ENCODE data around the gene CDS1. TPM values are rescaled to one million over a fixed set of nuclear protein-coding genes. Genes with fewer than 3 reads are reported as not detected.

The CDS1 gene
- total RNA-seq, 2 experiments from 2014 or later, result 0.89 to 1.3 TPM

GRCh38 chr4:84565951-84566350, 17.0 kb upstream of the CDS1 start:
- ChIA-PET POLR2A (no interaction called here), CTCF (no interaction called here)
- no peak for TF ChIP-seq CTCF (IDR thresholded peaks at IDR 0.05)
- no peaks in the 10 kb centered on the region for H3K36me3 Mint-ChIP-seq (ENCODE audit: low read depth)
- no peak overlapping the region for H3K27ac Mint-ChIP-seq
- H3K27me3 ChIP-seq (ENCODE audit: control insufficient read depth in 1 of 2, insufficient read depth in 2 of 2, low read length in 2 of 2), result no peaks in the 10 kb centered on the region
- no peak overlapping the region for H3K27ac ChIP-seq (ENCODE audit: low read depth in 1 of 2, low read length in 2 of 2)
- no peaks in the 10 kb centered on the region for H3K4me1 Mint-ChIP-seq (ENCODE audit: low read depth)
- ATAC-seq (ENCODE audit: poor library complexity), result no peak
- intact Hi-C loops (cut with DNase I, micrococcal nuclease), result no loop called here
- H3K4me3 ChIP-seq (ENCODE audit: low read length), result no peak overlapping the region
- no peak for DNase-seq
- H3K9me3 Mint-ChIP-seq, result no peaks in the 10 kb centered on the region
- no peaks in the 10 kb centered on the region for H3K4me1 ChIP-seq (ENCODE audit: insufficient read depth, low read length)
- H3K9me3 ChIP-seq (ENCODE audit: control insufficient read depth in 1 of 2, insufficient read depth in 1 of 2, low read length in 2 of 2), result no peaks in the 10 kb centered on the region
- no peak overlapping the region for H3K4me3 Mint-ChIP-seq
- H3K36me3 ChIP-seq (ENCODE audit: insufficient read depth, low read length), result no peaks in the 10 kb centered on the region
- H3K27me3 Mint-ChIP-seq, result peaks cover 58% of the 10 kb centered on the region

GRCh38 chr4:84568496-84568895, 14.4 kb upstream of the CDS1 start:
- Mint-ChIP-seq H3K4me3 (no peak overlapping the region), H3K9me3 (no peaks in the 10 kb centered on the region), H3K27me3 (peaks cover 66% of the 10 kb centered on the region), H3K27ac (no peak overlapping the region), H3K4me1 (ENCODE audit: low read depth) (no peaks in the 10 kb centered on the region), H3K36me3 (ENCODE audit: low read depth) (no peaks in the 10 kb centered on the region)
- ChIA-PET POLR2A (no interaction called here), CTCF (no interaction called here)
- no peak overlapping the region for H3K27ac ChIP-seq (ENCODE audit: low read depth in 1 of 2, low read length in 2 of 2)
- no peak for TF ChIP-seq CTCF (IDR thresholded peaks at IDR 0.05)
- intact Hi-C loops (cut with DNase I, micrococcal nuclease), result no loop called here
- no peaks in the 10 kb centered on the region for H3K9me3 ChIP-seq (ENCODE audit: control insufficient read depth in 1 of 2, insufficient read depth in 1 of 2, low read length in 2 of 2)
- H3K4me3 ChIP-seq (ENCODE audit: low read length), result no peak overlapping the region
- no peaks in the 10 kb centered on the region for H3K4me1 ChIP-seq (ENCODE audit: insufficient read depth, low read length)
- ATAC-seq (ENCODE audit: poor library complexity) (no peak), DNase-seq (no peak)
- H3K27me3 ChIP-seq (ENCODE audit: control insufficient read depth in 1 of 2, insufficient read depth in 2 of 2, low read length in 2 of 2), result no peaks in the 10 kb centered on the region
- no peaks in the 10 kb centered on the region for H3K36me3 ChIP-seq (ENCODE audit: insufficient read depth, low read length)

GRCh38 chr4:84569009-84569408, 13.9 kb upstream of the CDS1 start:
- TF ChIP-seq CTCF (IDR thresholded peaks at IDR 0.05), result no peak
- Mint-ChIP-seq H3K9me3 (no peaks in the 10 kb centered on the region), H3K27ac (no peak overlapping the region), H3K4me1 (ENCODE audit: low read depth) (no peaks in the 10 kb centered on the region), H3K4me3 (no peak overlapping the region), H3K36me3 (ENCODE audit: low read depth) (no peaks in the 10 kb centered on the region), H3K27me3 (peaks cover 67% of the 10 kb centered on the region)
- H3K27ac ChIP-seq (ENCODE audit: low read depth in 1 of 2, low read length in 2 of 2), result no peak overlapping the region
- no peak for DNase-seq
- H3K9me3 ChIP-seq (ENCODE audit: control insufficient read depth in 1 of 2, insufficient read depth in 1 of 2, low read length in 2 of 2), result no peaks in the 10 kb centered on the region
- no peak for ATAC-seq (ENCODE audit: poor library complexity)
- CTCF ChIA-PET, result interaction anchor here (1.5 kb wide), 1 partner anchor 9 kb away, joined by 3 read pairs; no protein-coding TSS in a partner anchor
- no peaks in the 10 kb centered on the region for H3K4me1 ChIP-seq (ENCODE audit: insufficient read depth, low read length)
- no peaks in the 10 kb centered on the region for H3K36me3 ChIP-seq (ENCODE audit: insufficient read depth, low read length)
- H3K27me3 ChIP-seq (ENCODE audit: control insufficient read depth in 1 of 2, insufficient read depth in 2 of 2, low read length in 2 of 2), result no peaks in the 10 kb centered on the region
- H3K4me3 ChIP-seq (ENCODE audit: low read length), result no peak overlapping the region
- POLR2A ChIA-PET, result no interaction called here
- intact Hi-C loops (cut with DNase I, micrococcal nuclease), result no loop called here
